Measurements from ENCODE around the gene HSPB2.

Gene HSPB2

GRCh38 chr11:111920908-111921307 is 8.4 kb downstream of the HSPB2 start:
- H3K79me2 ChIP-seq (ENCODE audit: control insufficient read depth, insufficient read depth, low read length, poor library complexity) = peaks cover 2% of the 10 kb centered on the region
- no peak overlapping the region for H2BK12ac ChIP-seq (ENCODE audit: low read length)
- no peak overlapping the region for H2AFZ ChIP-seq (ENCODE audit: insufficient read depth, low read length, poor library complexity)
- no peak overlapping the region for H3K4me2 ChIP-seq (ENCODE audit: low read length)
- no peak overlapping the region for H2BK120ac ChIP-seq (ENCODE audit: insufficient read depth, low read length, poor library complexity)
- H3K9ac ChIP-seq (ENCODE audit: low read length) = no peak overlapping the region
- peaks cover 2% of the 10 kb centered on the region for H3K9me3 ChIP-seq (ENCODE audit: insufficient read depth, low read depth, low read length)
- DNase-seq = no peak
- H3K18ac ChIP-seq (ENCODE audit: low read length) = no peak overlapping the region
- no peak overlapping the region for H4K91ac ChIP-seq (ENCODE audit: low read depth, low read length)
- H3K4me1 ChIP-seq (ENCODE audit: control insufficient read depth in 1 of 2, insufficient read depth in 2 of 2, low read length in 2 of 2) = peaks cover 12 to 15% of the 10 kb centered on the region in 2 experiments
- no peak overlapping the region for H3K14ac ChIP-seq (ENCODE audit: low read length)
- no CpG with 5 or more reads among the region's 2 CpGs for WGBS (ENCODE audit: extremely low coverage, insufficient coverage, insufficient read length)
- no peak overlapping the region for H3K4me3 ChIP-seq (ENCODE audit: low read depth, low read length)
- no peak overlapping the region for H2AK5ac ChIP-seq (ENCODE audit: low read length)
- no peak overlapping the region for H3K27ac ChIP-seq (ENCODE audit: low read depth, low read length)
- peaks cover 8% of the 10 kb centered on the region for H3K79me1 ChIP-seq (ENCODE audit: low read length)
- no peak overlapping the region for H4K8ac ChIP-seq (ENCODE audit: low read depth, low read length)
- no peak overlapping the region for H3K4ac ChIP-seq (ENCODE audit: low read depth, low read length)
- no peak overlapping the region for H3K23ac ChIP-seq (ENCODE audit: low read length)
- H2BK5ac ChIP-seq (ENCODE audit: low read depth, low read length, poor library complexity) = no peak overlapping the region
- no peak overlapping the region for H4K12ac ChIP-seq (ENCODE audit: low read depth, low read length)
- no peaks in the 10 kb centered on the region for H3K36me3 ChIP-seq (ENCODE audit: control insufficient read depth in 1 of 2, insufficient read depth in 2 of 2, low read length in 2 of 2)
- no peaks in the 10 kb centered on the region for H3K27me3 ChIP-seq (ENCODE audit: insufficient read depth, low read length)

- H3K4me3 ChIP-seq (ENCODE audit: low read depth, low read length) = no peak overlapping the region
- peaks cover 2% of the 10 kb centered on the region for H3K79me2 ChIP-seq (ENCODE audit: control insufficient read depth, insufficient read depth, low read length, poor library complexity)
- H3K36me3 ChIP-seq (ENCODE audit: control insufficient read depth in 1 of 2, insufficient read depth in 2 of 2, low read length in 2 of 2) = no peaks in the 10 kb centered on the region
- no peak overlapping the region for H2BK120ac ChIP-seq (ENCODE audit: insufficient read depth, low read length, poor library complexity)
- no peak overlapping the region for H3K9ac ChIP-seq (ENCODE audit: low read length)
- H4K12ac ChIP-seq (ENCODE audit: low read depth, low read length) = no peak overlapping the region
- H3K4me1 ChIP-seq (ENCODE audit: control insufficient read depth in 1 of 2, insufficient read depth in 2 of 2, low read length in 2 of 2) = peaks cover 18 to 22% of the 10 kb centered on the region in 2 experiments
- no peak overlapping the region for H4K91ac ChIP-seq (ENCODE audit: low read depth, low read length)
- no peak overlapping the region for H2AFZ ChIP-seq (ENCODE audit: insufficient read depth, low read length, poor library complexity)
- no peak overlapping the region for H3K14ac ChIP-seq (ENCODE audit: low read length)
- no peak overlapping the region for H4K8ac ChIP-seq (ENCODE audit: low read depth, low read length)
- no peak overlapping the region for H3K4me2 ChIP-seq (ENCODE audit: low read length)
- peaks cover 11% of the 10 kb centered on the region for H3K79me1 ChIP-seq (ENCODE audit: low read length)
- no peak overlapping the region for H3K23ac ChIP-seq (ENCODE audit: low read length)
- no peak overlapping the region for H3K18ac ChIP-seq (ENCODE audit: low read length)
- H2AK5ac ChIP-seq (ENCODE audit: low read length) = no peak overlapping the region
- no peak overlapping the region for H3K4ac ChIP-seq (ENCODE audit: low read depth, low read length)
- no peak overlapping the region for H3K27ac ChIP-seq (ENCODE audit: low read depth, low read length)
- no peak overlapping the region for H2BK12ac ChIP-seq (ENCODE audit: low read length)
- no peaks in the 10 kb centered on the region for H3K27me3 ChIP-seq (ENCODE audit: insufficient read depth, low read length)
- no CpG with 5 or more reads among the region's 7 CpGs for WGBS (ENCODE audit: extremely low coverage, insufficient coverage, insufficient read length)
- no peak overlapping the region for H2BK5ac ChIP-seq (ENCODE audit: low read depth, low read length, poor library complexity)
- DNase-seq = no peak
- peaks cover 4% of the 10 kb centered on the region for H3K9me3 ChIP-seq (ENCODE audit: insufficient read depth, low read depth, low read length)
These were observed 9.2 kb downstream of the HSPB2 start for GRCh38 chr11:111921541-111922230.

GRCh38 chr11:111922803-111923202 is 10.3 kb downstream of the HSPB2 start:
- H2BK12ac ChIP-seq (ENCODE audit: low read length) = no peak overlapping the region
- H2BK5ac ChIP-seq (ENCODE audit: low read depth, low read length, poor library complexity) = peak overlapping the region; percentile 3
- H3K36me3 ChIP-seq (ENCODE audit: control insufficient read depth in 1 of 2, insufficient read depth in 2 of 2, low read length in 2 of 2) = no peaks in the 10 kb centered on the region
- H2AK5ac ChIP-seq (ENCODE audit: low read length) = no peak overlapping the region
- H4K91ac ChIP-seq (ENCODE audit: low read depth, low read length) = no peak overlapping the region
- WGBS (ENCODE audit: extremely low coverage, insufficient coverage, insufficient read length) = no CpG with 5 or more reads among the region's 2 CpGs
- H3K4me1 ChIP-seq (ENCODE audit: control insufficient read depth in 1 of 2, insufficient read depth in 2 of 2, low read length in 2 of 2) = peaks cover 22 to 26% of the 10 kb centered on the region in 2 experiments
- H4K8ac ChIP-seq (ENCODE audit: low read depth, low read length) = no peak overlapping the region
- H3K79me1 ChIP-seq (ENCODE audit: low read length) = peaks cover 11% of the 10 kb centered on the region
- H3K14ac ChIP-seq (ENCODE audit: low read length) = no peak overlapping the region
- H3K79me2 ChIP-seq (ENCODE audit: control insufficient read depth, insufficient read depth, low read length, poor library complexity) = peaks cover 2% of the 10 kb centered on the region
- H4K12ac ChIP-seq (ENCODE audit: low read depth, low read length) = no peak overlapping the region
- no peak overlapping the region for H2BK120ac ChIP-seq (ENCODE audit: insufficient read depth, low read length, poor library complexity)
- peak overlapping the region; percentile 82 for H3K27ac ChIP-seq (ENCODE audit: low read depth, low read length)
- H3K4me2 ChIP-seq (ENCODE audit: low read length) = no peak overlapping the region
- no peak overlapping the region for H3K23ac ChIP-seq (ENCODE audit: low read length)
- H3K4ac ChIP-seq (ENCODE audit: low read depth, low read length) = no peak overlapping the region
- no peaks in the 10 kb centered on the region for H3K27me3 ChIP-seq (ENCODE audit: insufficient read depth, low read length)
- H3K18ac ChIP-seq (ENCODE audit: low read length) = no peak overlapping the region
- no peak overlapping the region for H3K9ac ChIP-seq (ENCODE audit: low read length)
- DNase-seq = no peak
- no peak overlapping the region for H2AFZ ChIP-seq (ENCODE audit: insufficient read depth, low read length, poor library complexity)
- H3K4me3 ChIP-seq (ENCODE audit: low read depth, low read length) = no peak overlapping the region
- peaks cover 4% of the 10 kb centered on the region for H3K9me3 ChIP-seq (ENCODE audit: insufficient read depth, low read depth, low read length)

GRCh38 chr11:111923351-111923788 is 10.8 kb downstream of the HSPB2 start:
- Histone ChIP-seq H3K9ac (ENCODE audit: low read length) (no peak overlapping the region), H3K4me2 (ENCODE audit: low read length) (peak overlapping the region; percentile 54), H3K4me1 (ENCODE audit: control insufficient read depth in 1 of 2, insufficient read depth in 2 of 2, low read length in 2 of 2) (peaks cover 22 to 26% of the 10 kb centered on the region in 2 experiments), H4K8ac (ENCODE audit: low read depth, low read length) (peak overlapping the region; percentile 61), H3K27me3 (ENCODE audit: insufficient read depth, low read length) (no peaks in the 10 kb centered on the region), H3K18ac (ENCODE audit: low read length) (no peak overlapping the region), H3K4ac (ENCODE audit: low read depth, low read length) (no peak overlapping the region), H2AK5ac (ENCODE audit: low read length) (no peak overlapping the region), H2BK120ac (ENCODE audit: insufficient read depth, low read length, poor library complexity) (peak overlapping the region; percentile 31), H3K79me2 (ENCODE audit: control insufficient read depth, insufficient read depth, low read length, poor library complexity) (peaks cover 2% of the 10 kb centered on the region), H4K12ac (ENCODE audit: low read depth, low read length) (no peak overlapping the region), H3K79me1 (ENCODE audit: low read length) (peaks cover 11% of the 10 kb centered on the region), H2BK12ac (ENCODE audit: low read length) (no peak overlapping the region), H3K9me3 (ENCODE audit: insufficient read depth, low read depth, low read length) (peaks cover 4% of the 10 kb centered on the region), H3K36me3 (ENCODE audit: control insufficient read depth in 1 of 2, insufficient read depth in 2 of 2, low read length in 2 of 2) (no peaks in the 10 kb centered on the region), H2AFZ (ENCODE audit: insufficient read depth, low read length, poor library complexity) (no peak overlapping the region), H3K27ac (ENCODE audit: low read depth, low read length) (peak overlapping the region; percentile 82), H3K14ac (ENCODE audit: low read length) (no peak overlapping the region), H3K4me3 (ENCODE audit: low read depth, low read length) (no peak overlapping the region), H4K91ac (ENCODE audit: low read depth, low read length) (peak overlapping the region; percentile 59), H3K23ac (ENCODE audit: low read length) (no peak overlapping the region), H2BK5ac (ENCODE audit: low read depth, low read length, poor library complexity) (peak overlapping the region; percentile 3)
- peak in 1 of 2 donors; percentile 42 for DNase-seq
- no CpG with 5 or more reads among the region's 5 CpGs for WGBS (ENCODE audit: extremely low coverage, insufficient coverage, insufficient read length)

All from trophoblast cell (in vitro differentiated cells and primary cell).